Endothelial cell of umbilical vein (primary cell): Measurements from ENCODE around the gene KCTD1. TPM values are rescaled to one million over a fixed set of nuclear protein-coding genes. Genes with fewer than 3 reads are reported as not detected.

Source experiments
- BruUV-seq: library from RNA; stranded (reverse); fragments of 400-500 nt; replicated peaks from 2 replicates; lab custom pipeline; 2021; lab: Mats Ljungman, UMichigan
- CTCF ChIA-PET: fragments of 300-600, 350-600 bp; sonication (Branson Sonifier 250); formaldehyde crosslinking; loops from one replicate; lab custom pipeline; 2021; ENCODE audit warnings: antibody characterized with exemption, inconsistent platforms; lab: Charles Lee
- POLR2A ChIA-PET: fragments of 300-600, 350-600 bp; sonication (Branson Sonifier 250); formaldehyde crosslinking; loops from one replicate; lab custom pipeline; 2021; ENCODE audit warnings: antibody characterized with exemption, inconsistent platforms; lab: Charles Lee
- DNase-seq: peaks from one replicate; pipeline ENCODE4 v3.0.0-alpha.2; 2011; ENCODE audit warnings: low read depth, low spot score
- FAIRE-seq: peaks from 2 replicates; lab custom pipeline; 2011; peaks lifted over from hg19 to GRCh38; lab: Jason Lieb, UNC
- H2AFZ ChIP-seq: 2 replicates; pipeline ENCODE4 v1.6.0; 2012; ENCODE audit warnings: low read depth, low read length, control low read depth, inconsistent platforms
- H3K27ac ChIP-seq: 2 replicates; pipeline ENCODE4 v1.5.1; 2011; ENCODE audit warnings: low read depth, mild to moderate bottlenecking, control low read depth, low read length, moderate library complexity; ENCODE audit not compliant: insufficient read depth
- H3K27me3 ChIP-seq, 2 experiments: 2 replicates each; pipeline versions ENCODE4 v1.6.0 to v1.6.1; 2011; ENCODE audit warnings: low read length in 2 of 2, mixed read lengths in 1 of 2; ENCODE audit not compliant: control insufficient read depth in 2 of 2, insufficient read depth in 2 of 2
- H3K36me3 ChIP-seq, 2 experiments: 2 replicates in 1 of 2; 3 replicates in 1 of 2; pipeline ENCODE4 v1.5.1; 2011; ENCODE audit warnings: low read length in 2 of 2, mild to moderate bottlenecking in 1 of 2, moderate library complexity in 1 of 2; ENCODE audit not compliant: control insufficient read depth in 2 of 2, insufficient read depth in 2 of 2; ENCODE audit errors: extremely low read depth in 1 of 2
- H3K4me1 ChIP-seq: 3 replicates; pipeline ENCODE4 v1.5.1; 2011; ENCODE audit warnings: mild to moderate bottlenecking, low read length; ENCODE audit not compliant: control insufficient read depth, insufficient read depth; ENCODE audit errors: extremely low read depth
- H3K4me2 ChIP-seq: 2 replicates; pipeline ENCODE4 v1.6.1; 2011; ENCODE audit warnings: low read length, control low read depth, mixed read lengths; ENCODE audit not compliant: insufficient read depth
- H3K4me3 ChIP-seq, 3 experiments: fragments of 200-600 bp in 1 of 3; sonication (generic), shearing (Covaris generic) in 1 of 3; replicated peaks in 1 of 3; 2 replicates each; pipeline ENCODE4 v1.5.1; 2011 to 2016; ENCODE audit warnings: control low read depth in 3 of 3, low read length in 3 of 3, mild to moderate bottlenecking in 2 of 3, inconsistent platforms in 1 of 3, low read depth in 1 of 3, moderate library complexity in 1 of 3; ENCODE audit not compliant: insufficient read depth in 1 of 3
- H3K79me2 ChIP-seq: 2 replicates; pipeline ENCODE4 v1.6.0; 2012; ENCODE audit warnings: low read length, inconsistent platforms; ENCODE audit not compliant: control insufficient read depth, insufficient read depth
- H3K9ac ChIP-seq: replicated peaks from 2 replicates; pipeline ENCODE3; 2011; ENCODE audit warnings: low read length, control low read depth; ENCODE audit not compliant: insufficient read depth; ENCODE audit errors: extremely low read depth
- H3K9me1 ChIP-seq: replicated peaks from 3 replicates; pipeline ENCODE4 v1.6.0; 2011; ENCODE audit warnings: mild to moderate bottlenecking, low read length; ENCODE audit not compliant: control insufficient read depth, insufficient read depth; ENCODE audit errors: extremely low read depth
- H3K9me3 ChIP-seq: replicated peaks from 2 replicates; pipeline ENCODE4 v1.5.1; 2012; ENCODE audit warnings: low read length, inconsistent platforms; ENCODE audit not compliant: control insufficient read depth, insufficient read depth
- H4K20me1 ChIP-seq: replicated peaks from 2 replicates; pipeline ENCODE3; 2011; ENCODE audit warnings: mild to moderate bottlenecking, low read length; ENCODE audit not compliant: control insufficient read depth, insufficient read depth; ENCODE audit errors: extremely low read depth
- CTCF ChIP-seq, 2 donors: IDR thresholded peaks; 1 replicate in 1 of 2; 2 replicates in 1 of 2; pipeline ENCODE4 v1.5.1; 2011; ENCODE audit warnings: low read length in 2 of 2, mild to moderate bottlenecking in 2 of 2, moderate library complexity in 2 of 2, control low read depth in 1 of 2, inconsistent platforms in 1 of 2, low read depth in 1 of 2; ENCODE audit not compliant: insufficient read depth in 1 of 2; ENCODE audit errors: extremely low read depth in 1 of 2
- EZH2 ChIP-seq: IDR thresholded peaks from 2 replicates; pipeline ENCODE4 v1.6.1; 2012; ENCODE audit warnings: borderline replicate concordance, low read depth, mild to moderate bottlenecking, moderate library complexity, low read length, inconsistent platforms; ENCODE audit not compliant: severe bottlenecking
- FOS ChIP-seq: IDR thresholded peaks from 2 replicates; pipeline ENCODE4 v1.6.1; 2011; ENCODE audit warnings: mild to moderate bottlenecking, low read length, moderate library complexity, borderline replicate concordance; ENCODE audit not compliant: insufficient read depth
- GATA2 ChIP-seq: IDR thresholded peaks from 2 replicates; pipeline ENCODE4 v1.7.0; 2011; ENCODE audit warnings: low read depth, mild to moderate bottlenecking, moderate library complexity, mixed read lengths, low read length; ENCODE audit not compliant: insufficient read length, insufficient read depth
- JUN ChIP-seq: IDR thresholded peaks from 2 replicates; pipeline ENCODE4 v1.6.1; 2011; ENCODE audit warnings: borderline replicate concordance, low read depth; ENCODE audit not compliant: insufficient read length, insufficient read depth
- MAX ChIP-seq: IDR thresholded peaks from 2 replicates; pipeline ENCODE4 v1.6.1; 2011; ENCODE audit not compliant: insufficient read depth, insufficient read length
- MYC ChIP-seq: IDR thresholded peaks from one replicate; pipeline ENCODE4 v1.6.1; 2011; ENCODE audit warnings: mild to moderate bottlenecking, low read depth, low read length
- POLR2A ChIP-seq: IDR thresholded peaks from 2 replicates; pipeline ENCODE4 v1.6.1; 2012; ENCODE audit warnings: low read depth, mild to moderate bottlenecking, control low read depth, low read length
- POLR2AphosphoS5 ChIP-seq: IDR thresholded peaks from 2 replicates; pipeline ENCODE4 v1.6.1; 2012; ENCODE audit warnings: low read depth, mild to moderate bottlenecking, control low read depth, low read length, moderate library complexity; ENCODE audit not compliant: insufficient read depth
- dilution Hi-C: fragments of 300-500 bp; cut with MboI; formaldehyde crosslinking; loops from one replicate; pipeline ENCODE4 v1.15.0; 2019; ENCODE audit warnings: low sequenced_read_pairs; ENCODE audit not compliant: extremely low pct_ligation_motif_present
- intact Hi-C: fragments of 100-400 bp; cut with micrococcal nuclease; formaldehyde crosslinking; loops from one replicate; pipeline ENCODE4 v1.10.0; 2022
- polyA plus RNA-seq, 4 experiments: library from polyadenylated mRNA; depleted of rRNA in 3 of 4; stranded (reverse) in 3 of 4; unstranded in 1 of 4; fragments of >200 nt; gene quantifications; 2 replicates each; pipeline versions ENCODE4 v1.2.1 to v1.2.3, GENCODE V29; 2011 to 2012; ENCODE audit warnings: missing spikeins in 1 of 4
- total RNA-seq: library from RNA; stranded (reverse); gene quantifications from 2 replicates; pipeline ENCODE4 v1.2.3, GENCODE V29; 2021

KCTD1 gene
- total and polyA plus RNA-seq, 2 donors (not counting 3 experiments of a cell fraction or from before 2014, with no cell fraction given): 6.1 to 12.1 TPM

- Histone ChIP-seq H3K79me2 (no peaks in the 10 kb centered on the region), H4K20me1 (no peaks in the 10 kb centered on the region), H2AFZ (no peak overlapping the region), H3K9ac (no peak overlapping the region), H3K4me1 (no peaks in the 10 kb centered on the region), H3K27ac (no peak overlapping the region), H3K4me3 (no peak overlapping the region), H3K9me1 (no peaks in the 10 kb centered on the region), H3K9me3 (no peaks in the 10 kb centered on the region), H3K27me3 (no peaks in the 10 kb centered on the region), H3K4me2 (no peak overlapping the region), H3K36me3 (no peaks in the 10 kb centered on the region)
- no TSS peak for BruUV-seq
- POLR2A ChIA-PET: no interaction called here
- DNase-seq (no peak), FAIRE-seq (no peak)
- TF ChIP-seq MYC: no peak
- no peak for TF ChIP-seq POLR2A
- no peak for TF ChIP-seq POLR2AphosphoS5
- no peak for TF ChIP-seq FOS
- no peak for TF ChIP-seq MAX
- no peak for TF ChIP-seq CTCF (IDR thresholded peaks at IDR 0.05; ENCODE audit: extremely low read depth in 1 of 2, insufficient read depth in 1 of 2, low read depth in 1 of 2, low read length in 2 of 2)
- no peak for TF ChIP-seq GATA2
- no peak for TF ChIP-seq JUN
- TF ChIP-seq EZH2: no peak
- intact Hi-C loops (no loop called here), dilution Hi-C loops (no loop called here)
- CTCF ChIA-PET: interaction anchor here (2.3 kb wide), 1 partner anchor 38 kb away, joined by 6 read pairs; no protein-coding TSS in a partner anchor
These were observed 126.8 kb downstream of the KCTD1 start for GRCh38 chr18:26421503-26421902.
